ENCODE data around the gene NUTM2F.
"Not testable (repeated sequence)": the region's sequence is repeated elsewhere in the genome, so short reads cannot be mapped to it uniquely, and the experiment has no call there.

Gene NUTM2F

GRCh38 chr9:94315034-94315984 is 13.1 kb downstream of the NUTM2F start:
- DNase-seq, result not testable (repeated sequence)

GRCh38 chr9:94303321-94303720 is 25.1 kb downstream of the NUTM2F start:
- DNase-seq, result no peak

- no peak for DNase-seq
These were observed 26.0 kb downstream of the NUTM2F start for GRCh38 chr9:94302426-94302825.

GRCh38 chr9:94301583-94301982 is 26.9 kb downstream of the NUTM2F start:
- DNase-seq, result no peak

GRCh38 chr9:94300470-94301301 is 27.8 kb downstream of the NUTM2F start:
- no peak for DNase-seq

- no peak for DNase-seq
These were observed 29.4 kb downstream of the NUTM2F start for GRCh38 chr9:94298949-94299599.

- DNase-seq, result no peak
These were observed 38.8 kb downstream of the NUTM2F start for GRCh38 chr9:94289691-94290090.

GRCh38 chr9:94287877-94288513 is 40.4 kb downstream of the NUTM2F start:
- DNase-seq, result no peak

GRCh38 chr9:94286116-94286515 is 42.3 kb downstream of the NUTM2F start:
- no peak for DNase-seq

- no peak for DNase-seq
These were observed 47.3 kb downstream of the NUTM2F start for GRCh38 chr9:94281101-94281500.

- no peak for DNase-seq
These were observed 47.9 kb downstream of the NUTM2F start for GRCh38 chr9:94280409-94280989.

- no peak for DNase-seq
These were observed 50.4 kb downstream of the NUTM2F start for GRCh38 chr9:94277885-94278536.

- DNase-seq, result not testable (repeated sequence)
These were observed 51.4 kb downstream of the NUTM2F start for GRCh38 chr9:94277029-94277428.

- DNase-seq, result no peak
These were observed 58.4 kb downstream of the NUTM2F start for GRCh38 chr9:94270009-94270408.

- DNase-seq, result no peak
These were observed 59.2 kb downstream of the NUTM2F start for GRCh38 chr9:94269264-94269663.
